Measurements from ENCODE around the gene TBXAS1.
"Not testable (repeated sequence)": the region's sequence is repeated elsewhere in the genome, so short reads cannot be mapped to it uniquely, and the experiment has no call there.

Gene TBXAS1

DNA sequence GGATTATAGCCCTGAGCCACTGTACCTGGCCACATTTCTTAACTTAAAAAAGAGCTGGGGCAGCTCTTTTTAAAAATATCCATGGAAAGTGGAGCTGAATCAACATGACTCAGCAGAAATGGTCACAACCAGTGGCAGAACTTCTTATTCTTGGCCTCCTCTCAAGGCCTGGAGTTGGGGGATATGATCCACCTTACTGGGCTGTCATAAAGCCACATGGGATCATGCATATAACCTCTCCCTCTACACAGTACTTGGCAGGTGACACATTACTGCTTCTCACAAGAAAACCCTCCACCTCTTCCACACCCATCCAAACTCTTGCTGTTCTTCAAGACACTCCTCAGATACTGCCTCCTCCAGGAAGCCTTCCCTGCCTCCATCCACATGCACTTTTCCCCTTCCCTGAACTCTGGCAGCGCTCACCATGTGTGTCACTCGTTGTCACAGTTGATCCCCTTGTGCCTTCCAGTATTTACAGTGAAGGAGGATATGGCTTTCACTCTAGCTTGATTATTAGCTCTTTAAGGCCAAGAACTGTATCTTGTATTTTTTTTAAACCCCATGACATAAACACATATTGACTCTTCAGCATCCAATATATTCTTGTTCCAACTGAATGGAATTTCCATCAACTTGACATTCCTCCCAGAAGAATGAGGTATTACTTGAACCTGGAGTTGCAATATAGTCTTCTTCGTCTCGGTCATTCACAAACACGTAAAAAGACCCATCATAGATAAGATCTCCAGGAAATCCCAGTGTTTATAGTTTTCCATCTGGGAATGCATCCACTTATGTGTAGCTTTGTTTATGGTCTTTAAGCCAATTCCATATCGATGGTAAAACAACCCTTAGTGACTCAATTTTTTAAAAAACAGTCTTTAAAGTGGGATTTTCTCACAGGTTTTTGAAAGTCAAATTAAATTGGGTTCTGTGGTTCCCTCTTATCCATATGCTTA is 85.5 kb downstream of the TBXAS1 start:
- no peak for DNase-seq (ENCODE audit: low spot score)

DNA sequence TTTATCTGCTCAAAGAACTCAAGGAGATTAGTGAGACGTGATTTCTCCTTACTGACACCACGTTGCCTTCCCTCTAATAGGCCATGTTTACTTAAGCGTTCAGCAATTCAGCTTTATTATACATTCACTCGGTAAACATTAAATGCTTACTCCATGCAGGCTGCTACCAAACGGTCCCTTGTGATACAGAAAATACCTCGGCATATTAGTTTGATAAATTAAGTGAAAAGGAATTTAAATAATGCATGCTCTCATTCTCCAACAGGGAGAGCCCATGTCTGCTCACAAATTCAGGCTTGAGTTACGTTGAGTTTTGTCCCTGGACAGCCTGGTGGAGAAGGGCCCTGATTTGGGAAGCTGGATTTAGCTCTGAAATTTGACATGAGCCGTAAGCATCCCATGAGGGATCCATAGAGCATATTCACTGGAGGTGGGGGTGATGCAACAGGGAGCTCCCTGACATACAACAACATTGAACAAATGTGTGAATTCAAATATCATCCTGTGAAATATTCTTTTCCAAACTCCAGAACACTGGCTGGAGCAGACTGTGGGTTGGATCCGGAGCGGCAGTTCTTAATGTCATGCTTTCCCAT is 86.3 kb downstream of the TBXAS1 start:
- no peak for DNase-seq (ENCODE audit: low spot score)

DNA sequence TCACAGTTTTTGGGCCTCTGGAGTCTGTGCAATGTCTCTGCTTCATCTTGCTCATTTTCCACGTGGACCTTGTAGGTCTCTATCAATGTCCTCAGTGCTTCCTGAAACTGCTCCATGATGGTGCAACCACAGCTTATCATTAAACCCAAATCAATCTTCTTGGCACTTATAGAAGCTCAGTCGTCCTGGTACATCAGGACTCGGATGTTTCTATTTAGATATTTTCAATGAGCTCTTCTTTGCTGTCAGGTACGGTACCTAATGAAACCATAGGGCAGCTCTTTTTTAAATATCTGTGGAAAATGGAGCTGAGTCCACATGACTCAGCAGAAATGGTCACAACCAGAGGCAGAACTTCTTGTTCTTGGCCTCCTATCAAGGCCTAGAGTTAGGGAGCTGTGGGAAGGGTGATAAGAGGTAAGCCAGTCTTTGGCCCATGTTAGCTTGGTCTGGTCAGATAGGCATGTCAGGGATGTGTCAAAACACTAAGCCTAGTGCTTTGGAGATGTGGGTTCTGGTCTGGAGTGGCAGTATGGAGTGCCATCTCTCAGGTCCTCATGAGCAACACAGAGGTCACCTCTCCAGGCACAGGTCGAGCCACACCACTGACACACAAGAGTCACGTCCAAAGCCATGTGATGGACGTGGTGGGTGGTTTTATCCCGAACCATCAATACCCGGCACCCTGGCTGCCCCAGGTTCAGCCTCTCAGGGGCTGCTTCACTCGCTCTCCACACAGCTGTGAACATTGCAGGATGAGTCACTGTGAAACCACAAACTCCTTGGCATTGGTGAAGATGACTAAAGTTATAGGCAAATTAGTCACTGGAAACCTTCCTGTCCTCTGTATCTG is 87.0 kb downstream of the TBXAS1 start:
- no peak for DNase-seq (ENCODE audit: low spot score)

DNA sequence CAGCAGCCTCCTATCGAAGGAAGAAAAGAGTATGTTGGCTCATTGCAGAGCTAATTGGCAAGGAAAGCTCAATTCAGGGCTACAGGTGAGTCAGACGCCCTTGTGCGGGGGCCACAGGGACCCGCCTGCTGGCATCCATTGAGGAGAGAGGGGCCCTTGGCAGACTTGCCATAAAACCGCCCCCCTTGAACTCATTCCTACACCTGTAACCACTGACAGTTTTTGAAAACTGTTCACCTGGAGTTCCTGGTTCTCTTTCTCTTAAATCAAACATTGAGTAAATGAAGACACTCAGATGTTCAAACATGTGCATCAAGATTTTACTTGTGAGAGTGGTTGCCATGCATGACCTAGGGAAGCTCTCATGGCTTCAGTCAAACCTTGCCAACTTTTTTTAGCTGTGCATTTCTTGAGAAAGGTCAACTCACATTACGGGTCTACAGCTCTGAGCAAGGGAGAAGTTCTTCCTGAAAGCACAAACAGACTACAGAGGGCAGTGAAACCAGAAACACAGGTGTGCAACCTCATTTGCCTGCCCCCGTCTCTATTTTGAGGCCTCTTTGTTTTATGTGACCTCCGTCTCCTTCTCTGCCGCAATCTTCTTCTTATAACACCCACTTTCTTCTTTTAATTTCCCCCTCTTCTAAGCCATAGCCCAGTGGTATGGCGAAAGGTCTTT is 87.8 kb downstream of the TBXAS1 start:
- DNase-seq (ENCODE audit: low spot score) = no peak

DNA sequence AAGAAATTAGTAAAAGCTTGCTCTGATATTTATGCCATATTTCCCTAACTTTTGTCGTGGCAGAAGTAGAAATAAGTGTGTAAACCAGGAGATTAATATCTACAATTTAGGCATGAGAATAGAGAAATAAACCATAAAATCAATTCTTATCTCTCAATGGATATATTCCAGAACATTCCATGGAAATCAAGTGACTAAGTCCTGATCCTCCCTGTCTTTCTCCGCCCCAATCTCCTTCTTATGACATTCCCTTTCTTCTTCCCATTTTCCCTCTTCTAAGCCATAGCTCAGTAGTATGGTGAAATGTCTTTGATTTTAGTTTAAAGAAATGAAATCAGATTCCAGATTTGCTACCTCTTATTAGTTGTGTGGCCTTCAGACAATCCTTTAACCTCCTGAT is 88.8 kb downstream of the TBXAS1 start:
- no peak for DNase-seq (ENCODE audit: low spot score)

DNA sequence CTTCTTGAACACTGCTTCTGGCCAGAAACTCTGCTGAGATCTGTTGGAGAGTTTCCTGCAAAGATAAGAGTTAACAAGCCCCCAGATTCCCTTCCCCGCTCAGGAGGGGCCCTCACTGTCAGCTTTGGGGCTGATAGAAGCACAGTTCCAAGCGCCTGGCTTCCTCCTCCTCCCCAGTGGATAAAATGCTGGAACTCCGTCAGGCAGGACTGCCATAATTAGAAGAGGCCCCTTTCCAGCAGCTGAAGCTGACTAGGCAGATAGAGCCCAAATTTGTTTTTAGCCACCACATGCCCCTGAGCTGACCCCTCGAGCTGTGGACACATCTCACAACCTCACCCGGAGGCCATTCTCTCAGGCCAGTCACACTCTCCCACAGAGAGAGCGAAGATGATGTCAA is 89.4 kb downstream of the TBXAS1 start:
- no peak for DNase-seq (ENCODE audit: low spot score)

DNA sequence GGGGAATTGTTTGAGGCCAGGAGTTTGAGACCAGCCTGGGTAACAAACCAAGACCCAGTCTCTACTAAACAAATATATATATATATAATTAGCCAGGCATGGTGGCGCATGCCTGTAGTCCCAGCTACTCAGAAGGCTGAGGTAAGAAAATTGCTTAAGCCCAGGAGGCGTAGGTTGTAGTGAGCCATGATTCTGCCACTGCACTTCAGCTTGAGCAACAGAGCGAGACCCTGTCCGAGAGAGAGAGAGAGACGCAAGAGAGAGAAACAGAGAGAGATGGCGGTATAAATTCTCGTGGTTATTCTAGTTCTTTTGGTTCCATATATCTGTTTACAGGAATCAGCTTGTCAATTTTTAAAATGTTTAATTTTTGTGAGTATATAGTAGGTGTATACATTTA is 94.0 kb downstream of the TBXAS1 start:
- no peak for DNase-seq (ENCODE audit: low spot score)

DNA sequence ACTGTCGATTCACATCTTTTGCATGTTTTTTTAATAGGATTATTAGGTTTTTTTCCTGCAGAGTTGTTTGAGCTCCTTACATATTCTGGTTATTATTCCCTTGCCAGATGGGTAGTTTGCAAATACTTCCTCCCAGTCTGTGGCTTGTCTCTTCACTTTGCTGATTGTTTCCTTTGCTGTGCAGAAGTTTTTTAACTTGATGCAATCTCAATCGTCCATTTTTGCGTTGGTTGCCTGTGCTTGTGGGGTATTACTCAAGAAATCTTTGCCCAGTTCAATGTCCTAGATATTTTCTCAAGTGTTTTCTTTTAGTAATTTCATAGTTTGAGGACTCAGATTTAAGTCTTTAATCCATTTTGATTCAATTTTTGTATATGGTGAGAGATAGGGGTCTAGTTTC is 95.4 kb downstream of the TBXAS1 start:
- DNase-seq (ENCODE audit: low spot score) = no peak

DNA sequence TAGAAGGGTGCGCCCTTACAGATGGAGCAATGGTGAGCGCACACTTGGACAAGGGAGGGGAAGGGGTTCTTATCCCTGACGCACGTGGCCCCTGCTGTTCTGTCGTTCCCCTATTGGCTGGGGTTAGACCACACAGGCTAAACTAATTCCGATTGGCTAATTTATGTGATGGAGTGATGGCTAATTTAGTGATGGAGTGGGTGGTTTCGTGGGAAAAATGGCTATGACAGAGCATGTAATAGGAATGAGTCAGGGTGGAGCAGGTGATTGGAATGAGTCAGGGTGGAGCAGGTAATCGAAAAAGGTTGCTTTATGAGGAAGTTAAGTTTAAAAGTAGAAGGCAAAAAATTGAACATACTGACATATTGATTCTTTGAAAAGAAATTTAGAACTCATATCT is 100.2 kb downstream of the TBXAS1 start:
- not testable (repeated sequence) for DNase-seq (ENCODE audit: low spot score)

DNA sequence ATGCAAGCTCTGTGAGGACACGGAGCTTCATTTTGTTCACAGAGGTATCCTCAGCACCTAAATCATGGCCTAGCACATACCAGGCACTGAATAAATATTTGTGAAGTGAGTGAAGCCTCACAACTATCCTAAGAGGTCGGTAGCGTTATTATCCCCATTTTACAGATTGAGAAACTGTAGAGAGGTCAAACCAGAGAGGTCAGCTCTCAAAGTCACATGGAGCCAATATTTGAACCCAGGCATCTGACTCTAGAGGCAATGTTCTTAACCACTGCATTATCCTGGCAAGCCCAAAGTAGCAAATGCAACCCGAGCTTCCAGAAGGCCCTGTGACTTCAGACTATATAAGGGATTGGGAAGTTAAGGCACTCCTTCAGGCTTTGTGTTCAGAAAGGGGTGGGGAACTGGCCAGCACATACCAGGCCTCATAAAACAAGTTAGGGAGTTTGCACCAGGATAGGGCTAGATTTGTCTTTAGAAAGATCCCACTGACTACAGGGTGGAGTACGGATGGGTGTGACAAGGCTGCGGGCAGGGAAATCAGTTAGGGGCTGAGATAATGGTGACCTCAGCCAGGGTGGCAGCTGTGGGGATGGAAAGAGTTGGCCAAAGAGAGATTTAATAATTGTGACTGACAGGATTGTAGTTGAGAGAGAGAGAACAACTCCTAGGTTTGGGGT is 101.4 kb downstream of the TBXAS1 start:
- no peak for DNase-seq (ENCODE audit: low spot score)

DNA sequence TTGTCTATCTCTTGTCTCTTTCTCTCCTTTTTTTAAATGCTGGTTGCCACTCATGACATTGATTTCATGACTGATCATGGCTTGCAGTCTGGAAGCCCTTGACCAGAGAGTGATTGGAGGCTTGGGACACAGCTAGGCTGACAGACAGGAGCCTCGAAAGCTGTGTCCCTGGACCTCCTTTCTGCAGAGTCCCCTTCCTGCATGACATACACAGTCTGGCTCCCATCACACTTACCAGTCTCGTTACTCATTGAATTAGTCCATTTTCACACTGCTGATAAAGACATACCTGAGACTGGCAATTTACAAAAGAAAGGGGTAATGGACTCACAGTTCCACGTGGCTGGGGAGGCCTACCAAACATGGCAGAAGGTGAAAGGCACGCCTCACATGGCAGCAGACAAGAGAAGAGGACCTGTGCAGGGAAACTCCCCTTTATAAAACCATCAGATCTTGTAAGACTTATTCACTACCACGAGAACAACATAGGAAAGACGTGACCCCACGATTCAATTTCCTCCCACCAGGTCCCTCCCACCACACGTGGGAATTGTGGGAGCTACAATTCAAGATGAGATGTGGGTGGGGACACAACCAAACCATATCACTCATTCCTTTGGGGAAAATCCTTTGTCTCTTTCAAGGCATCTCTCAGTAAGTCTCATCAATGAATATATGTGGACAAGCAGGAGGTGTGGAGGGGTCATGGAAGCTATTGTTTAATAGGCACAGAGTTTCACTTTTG is 102.3 kb downstream of the TBXAS1 start:
- no peak for DNase-seq (ENCODE audit: low spot score)

DNA sequence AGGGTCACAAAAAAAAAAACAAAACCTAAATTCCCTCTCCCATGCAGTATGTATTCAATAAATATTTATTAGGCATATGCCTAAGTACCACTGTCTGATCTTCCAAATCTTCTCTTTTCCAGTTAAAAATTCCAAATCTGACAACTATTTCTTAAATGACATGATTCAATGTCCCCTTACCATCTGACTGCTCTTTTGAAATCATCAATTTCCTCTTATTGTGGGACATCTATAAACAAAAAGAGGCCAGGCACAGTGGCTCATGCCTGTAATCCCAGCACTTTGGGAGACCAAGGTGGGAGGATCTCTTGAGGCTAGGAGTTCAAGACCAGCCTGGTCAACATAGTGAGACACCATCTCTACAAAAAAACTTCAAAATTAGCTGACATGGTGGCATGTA is 103.5 kb downstream of the TBXAS1 start:
- DNase-seq (ENCODE audit: low spot score) = no peak

DNA sequence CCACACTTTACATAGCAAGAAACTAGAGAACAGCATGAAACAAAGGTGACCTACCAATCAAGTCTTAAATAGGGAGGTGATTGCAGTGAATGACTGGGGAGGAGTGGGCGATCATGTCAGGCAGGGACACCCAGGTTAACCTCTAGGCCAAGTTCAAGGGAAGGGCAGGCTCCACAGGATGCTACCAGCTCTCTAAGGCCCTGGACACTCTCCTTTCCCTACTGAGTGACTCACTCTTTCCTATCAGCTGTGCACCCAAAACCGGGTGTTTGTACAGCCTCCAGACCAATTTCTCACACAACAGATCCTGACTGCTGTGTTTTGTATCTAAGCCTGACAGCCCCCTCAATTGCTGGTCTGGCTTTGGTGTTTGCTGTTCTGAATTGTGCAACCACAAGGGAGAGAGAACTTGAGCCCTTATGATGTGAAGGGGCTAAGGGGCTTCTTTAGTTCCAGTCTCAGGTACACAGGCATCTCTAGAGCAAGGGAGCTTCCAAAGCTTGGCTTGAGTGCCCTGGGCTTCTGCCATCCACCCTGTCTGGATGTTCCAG is 107.8 kb downstream of the TBXAS1 start:
- DNase-seq (ENCODE audit: low spot score) = no peak

DNA sequence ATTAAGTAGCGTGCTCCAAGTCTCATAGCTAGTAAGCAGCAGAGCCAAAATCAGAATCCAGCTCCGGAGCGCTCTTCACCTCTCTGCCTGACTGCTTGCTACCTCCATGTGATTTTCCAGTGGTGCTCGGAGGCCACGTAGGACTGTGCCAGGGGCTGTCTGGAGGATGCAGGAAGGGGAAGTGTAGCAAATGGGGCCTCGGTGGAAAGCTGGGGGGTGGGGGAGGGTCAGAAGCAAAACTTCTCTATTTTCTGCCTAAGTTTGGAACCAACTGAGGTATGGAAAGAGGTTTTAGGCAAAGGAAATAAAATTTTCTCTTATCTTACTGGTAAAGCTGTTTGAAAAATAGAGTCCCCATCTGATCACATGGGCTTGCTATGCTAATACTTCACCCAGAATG is 108.7 kb downstream of the TBXAS1 start:
- peak; percentile 28 for DNase-seq (ENCODE audit: low spot score)

DNA sequence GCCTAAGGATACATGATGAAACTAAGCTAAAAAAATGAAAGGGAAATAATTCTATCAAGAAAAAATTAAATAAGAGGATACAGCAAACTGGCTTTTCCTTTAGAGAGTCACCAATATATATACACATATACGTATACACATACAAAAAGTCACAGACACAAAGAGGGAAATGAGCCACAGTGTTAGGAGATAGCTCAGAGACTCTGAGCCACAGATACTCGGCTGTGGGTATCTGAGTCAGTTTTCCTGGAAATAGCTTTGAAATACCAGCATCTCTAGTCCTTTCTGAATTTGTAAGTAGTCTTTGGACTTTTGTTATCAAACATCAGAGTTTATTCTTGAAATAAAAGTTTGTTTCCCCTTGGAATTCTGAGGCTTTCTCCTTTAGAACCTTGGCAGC is 111.8 kb downstream of the TBXAS1 start:
- DNase-seq (ENCODE audit: low spot score) = no peak

DNA sequence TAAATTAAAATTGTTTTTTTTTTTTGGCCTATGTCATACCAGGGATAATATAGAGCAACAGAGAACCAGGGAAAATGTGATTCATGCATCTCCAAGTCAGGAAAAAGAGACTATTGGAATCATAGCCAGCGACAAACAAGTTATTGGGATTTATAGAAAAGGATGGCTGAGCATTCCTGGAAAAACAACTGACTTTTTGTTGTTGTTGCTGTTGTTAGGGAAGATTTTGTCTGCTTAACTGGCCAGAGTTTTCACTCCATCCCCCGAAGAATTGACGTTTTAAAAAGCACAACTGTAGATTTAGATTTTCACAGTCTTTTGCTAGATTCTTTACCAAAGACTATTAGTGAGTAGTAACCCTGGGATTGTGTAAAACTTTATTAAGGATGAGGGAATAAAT is 112.4 kb downstream of the TBXAS1 start:
- DNase-seq (ENCODE audit: low spot score) = no peak

DNA sequence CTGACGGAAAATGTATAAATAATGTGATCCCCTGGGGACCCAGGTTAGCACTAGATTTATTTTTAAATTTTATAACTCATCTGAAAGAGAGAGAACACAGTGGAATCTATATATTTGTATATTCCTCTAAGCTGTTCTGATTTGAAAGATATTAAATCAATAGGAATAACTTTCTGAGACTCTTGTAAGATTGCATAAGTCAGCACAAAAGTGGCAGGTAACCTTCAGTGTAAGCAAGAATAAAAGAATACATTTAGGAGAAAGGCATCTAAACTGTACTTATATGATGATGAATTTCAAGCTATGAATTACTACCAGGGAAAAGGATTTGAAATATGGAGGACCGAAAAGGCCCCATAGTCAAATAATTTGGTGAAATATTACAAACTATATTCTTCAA is 112.8 kb downstream of the TBXAS1 start:
- no peak for DNase-seq (ENCODE audit: low spot score)

DNA sequence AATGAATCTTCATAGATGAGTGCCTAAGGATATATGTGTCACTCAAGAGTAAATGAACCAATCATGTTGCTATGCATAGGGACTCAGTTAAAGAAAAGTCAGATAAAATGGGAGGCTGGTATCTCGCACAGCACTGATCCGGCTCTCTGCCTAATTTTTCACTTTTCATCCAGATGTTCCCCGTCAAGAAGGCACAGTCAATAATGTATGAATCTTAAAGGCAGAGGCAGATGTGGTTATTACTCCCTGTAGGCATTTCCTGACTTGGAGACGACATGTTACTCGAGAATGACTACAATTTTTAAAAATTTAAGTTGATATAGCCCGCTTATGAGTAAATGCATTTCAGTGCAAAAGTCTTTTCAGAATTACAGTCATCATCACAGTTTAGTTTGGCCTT is 113.6 kb downstream of the TBXAS1 start:
- DNase-seq (ENCODE audit: low spot score) = no peak

DNA sequence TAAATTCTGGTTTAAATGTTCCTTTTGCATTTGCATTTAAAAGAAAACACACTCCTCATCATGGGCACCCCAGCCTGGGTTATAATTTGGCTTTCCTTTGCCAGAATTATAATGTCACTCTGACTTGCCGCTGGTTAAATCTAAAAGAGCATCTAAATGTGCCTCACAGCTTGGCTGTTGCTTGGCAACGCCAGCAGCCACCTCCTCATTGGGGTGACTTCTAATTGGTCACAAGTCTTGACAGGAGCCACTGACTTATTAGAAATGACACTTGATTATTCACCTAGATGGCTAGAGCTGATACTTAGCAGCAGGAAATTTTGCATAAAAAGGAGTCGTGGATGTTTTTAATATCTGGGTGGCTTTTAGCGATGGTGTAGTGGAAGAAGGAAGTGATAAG is 114.3 kb downstream of the TBXAS1 start:
- DNase-seq (ENCODE audit: low spot score) = peak; percentile 71

DNA sequence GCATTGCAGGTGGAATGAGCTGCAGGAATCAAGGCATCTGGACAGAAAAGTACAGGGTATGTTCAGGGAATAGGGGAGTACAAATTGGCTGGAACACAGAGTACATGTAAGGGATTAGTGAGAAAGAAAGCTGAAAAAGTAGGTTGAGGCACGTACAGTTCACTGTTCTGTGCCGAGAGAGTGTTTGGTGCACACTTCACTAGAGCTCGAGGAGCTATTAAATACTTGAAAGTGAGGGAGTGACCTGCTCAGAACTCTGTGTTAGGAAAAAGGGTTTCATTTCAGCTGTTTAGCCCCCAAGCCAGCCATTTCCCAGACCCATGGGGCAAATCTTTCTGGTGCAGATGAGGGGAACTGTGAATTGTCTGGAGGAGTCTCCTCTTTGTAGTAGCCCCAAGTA is 115.2 kb downstream of the TBXAS1 start:
- DNase-seq (ENCODE audit: low spot score) = no peak

DNA sequence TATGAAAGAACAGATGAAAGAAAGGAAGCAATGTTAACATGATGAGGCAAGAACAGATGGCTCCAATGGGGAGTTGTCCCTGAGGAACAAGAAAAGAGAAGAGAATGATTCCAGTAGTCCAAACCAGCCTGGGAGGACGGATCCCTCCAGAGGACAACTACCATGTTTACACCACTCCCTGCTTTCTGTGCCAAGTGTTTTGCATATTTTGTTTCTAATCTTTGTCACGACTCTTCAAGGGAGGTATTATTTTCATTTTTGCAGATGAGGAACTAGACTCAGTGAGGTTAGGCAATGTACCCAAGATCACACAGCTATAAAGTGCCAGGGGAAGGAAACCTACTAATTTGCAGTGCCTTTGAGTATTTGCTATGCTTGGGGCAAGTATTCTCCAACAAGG is 117.5 kb downstream of the TBXAS1 start:
- DNase-seq (ENCODE audit: low spot score) = no peak
